ENCODE data around the gene NOM1.

The NOM1 gene

GRCh38 chr7:157005456-157006204, 56.1 kb downstream of the NOM1 start:
- DNase-seq = no peak

GRCh38 chr7:157006205-157006747, 56.8 kb downstream of the NOM1 start:
- no peak for DNase-seq

DNA sequence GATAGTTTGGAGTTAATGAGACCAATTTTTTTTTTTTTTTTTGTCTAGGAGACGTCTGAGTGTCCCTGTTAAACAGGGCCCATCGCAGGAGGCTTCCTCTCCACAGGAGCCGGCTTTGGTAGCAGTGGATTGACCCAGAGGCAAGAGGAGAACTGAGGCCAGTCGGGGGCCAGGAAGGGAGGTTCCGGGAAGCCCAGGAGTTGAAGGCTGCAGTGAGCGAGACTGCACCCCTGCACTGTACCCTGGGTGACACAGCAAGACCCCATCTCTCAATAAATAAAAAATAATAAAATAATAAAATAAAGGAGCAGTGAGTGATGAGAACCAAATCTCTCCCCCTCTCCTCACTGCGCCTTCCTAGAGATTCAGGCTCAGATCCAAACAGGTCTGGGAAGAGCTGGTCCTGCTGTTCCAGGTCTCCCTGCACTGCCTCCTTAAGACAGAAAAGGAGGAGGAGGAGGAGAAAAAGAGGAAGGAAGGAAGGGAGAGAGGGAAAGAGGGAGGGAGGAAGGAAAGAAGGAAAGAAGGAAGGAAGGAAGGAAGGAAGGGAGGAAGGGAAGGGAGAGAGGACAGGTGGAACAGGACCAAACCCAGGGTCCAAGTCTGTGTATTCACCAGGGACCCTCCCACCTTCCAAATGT, 57.4 kb downstream of the NOM1 start:
- no peak for DNase-seq

DNA sequence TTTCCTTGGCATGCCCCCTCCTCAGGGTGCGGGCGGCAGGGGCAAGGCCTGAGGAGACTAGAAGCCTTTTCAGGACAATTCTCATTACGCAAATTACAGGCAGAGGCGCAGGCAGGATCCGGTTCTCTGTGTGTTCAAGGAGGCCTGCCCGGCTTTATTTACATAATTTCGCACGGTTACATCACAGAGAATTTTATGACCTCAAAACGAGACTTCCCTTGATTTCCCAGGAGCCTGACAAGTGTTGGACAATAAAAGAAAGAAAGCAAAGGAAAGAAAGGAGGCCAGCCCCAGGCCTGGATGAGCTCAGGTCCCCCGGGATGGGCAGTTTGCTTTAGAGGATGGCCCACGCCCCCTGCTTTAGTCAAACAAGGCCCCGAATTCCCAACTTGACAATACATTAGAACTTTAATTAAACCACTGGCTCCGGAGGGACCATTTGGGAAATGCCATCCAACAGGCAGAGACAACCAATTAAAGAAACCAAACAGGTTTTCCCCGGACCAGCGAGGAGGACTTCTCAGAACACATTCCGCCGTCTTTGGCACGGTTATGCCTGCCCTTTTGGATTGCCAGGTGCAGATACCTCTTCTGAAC, 58.1 kb downstream of the NOM1 start:
- DNase-seq = no peak

- DNase-seq = no peak
Measured at GRCh38 chr7:157008206-157009169, 59.0 kb downstream of the NOM1 start.

GRCh38 chr7:157009170-157009777, 59.8 kb downstream of the NOM1 start:
- DNase-seq = no peak

DNA sequence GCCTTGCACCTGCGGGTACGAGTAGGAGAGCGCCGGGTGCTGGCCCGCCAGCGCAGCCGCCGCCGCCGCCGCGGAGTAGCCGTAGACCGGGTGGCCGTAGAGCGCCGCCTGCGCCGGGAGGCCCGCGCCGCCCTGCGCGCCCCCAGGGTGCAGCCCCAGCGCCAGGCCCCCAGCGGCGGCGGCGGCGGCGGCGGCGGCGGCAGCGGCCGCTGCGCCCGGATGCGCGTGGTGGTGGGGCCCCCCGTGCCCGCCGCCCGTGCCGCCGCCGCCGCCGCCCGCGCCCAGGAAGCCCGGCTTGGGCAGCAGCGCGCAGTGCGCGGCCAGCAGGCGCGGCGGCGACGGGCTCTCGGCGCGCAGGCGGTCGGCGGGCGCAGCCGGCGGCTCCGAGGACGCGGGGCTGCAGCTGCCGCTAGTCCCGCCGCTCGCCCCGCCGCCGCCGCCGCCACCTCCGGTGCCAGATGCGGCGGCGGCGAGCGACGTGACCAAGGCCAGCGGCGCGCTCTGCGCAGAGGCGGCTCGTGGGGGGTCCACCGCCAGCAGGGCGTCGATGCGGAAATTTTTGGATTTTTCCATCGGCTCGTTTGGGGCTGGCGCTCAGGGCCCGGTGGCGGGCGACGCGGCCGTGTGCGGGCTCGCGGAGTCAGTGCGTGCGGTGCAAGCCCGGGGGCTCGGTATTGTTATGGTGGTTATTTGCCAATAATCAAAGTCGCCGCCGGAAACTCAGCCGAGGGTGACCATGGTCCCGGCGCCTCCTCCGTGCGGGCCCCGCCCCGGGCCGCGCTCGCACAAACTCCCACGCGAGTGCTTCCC, 60.5 kb downstream of the NOM1 start:
- DNase-seq = no peak

GRCh38 chr7:157010588-157011332, 61.2 kb downstream of the NOM1 start, which contains the start of gene MNX1:
TSS of gene MNX1 (minus strand) at chr7:157010663. CDS start at chr7:157010350, 313 bp downstream.
- DNase-seq = peak; percentile 52

- no peak for DNase-seq
Measured at GRCh38 chr7:157011333-157012112, 62.0 kb downstream of the NOM1 start.

GRCh38 chr7:157012113-157012547, 62.6 kb downstream of the NOM1 start:
- no peak for DNase-seq

- no peak for DNase-seq
Measured at GRCh38 chr7:157013101-157013500, 63.6 kb downstream of the NOM1 start.

DNA sequence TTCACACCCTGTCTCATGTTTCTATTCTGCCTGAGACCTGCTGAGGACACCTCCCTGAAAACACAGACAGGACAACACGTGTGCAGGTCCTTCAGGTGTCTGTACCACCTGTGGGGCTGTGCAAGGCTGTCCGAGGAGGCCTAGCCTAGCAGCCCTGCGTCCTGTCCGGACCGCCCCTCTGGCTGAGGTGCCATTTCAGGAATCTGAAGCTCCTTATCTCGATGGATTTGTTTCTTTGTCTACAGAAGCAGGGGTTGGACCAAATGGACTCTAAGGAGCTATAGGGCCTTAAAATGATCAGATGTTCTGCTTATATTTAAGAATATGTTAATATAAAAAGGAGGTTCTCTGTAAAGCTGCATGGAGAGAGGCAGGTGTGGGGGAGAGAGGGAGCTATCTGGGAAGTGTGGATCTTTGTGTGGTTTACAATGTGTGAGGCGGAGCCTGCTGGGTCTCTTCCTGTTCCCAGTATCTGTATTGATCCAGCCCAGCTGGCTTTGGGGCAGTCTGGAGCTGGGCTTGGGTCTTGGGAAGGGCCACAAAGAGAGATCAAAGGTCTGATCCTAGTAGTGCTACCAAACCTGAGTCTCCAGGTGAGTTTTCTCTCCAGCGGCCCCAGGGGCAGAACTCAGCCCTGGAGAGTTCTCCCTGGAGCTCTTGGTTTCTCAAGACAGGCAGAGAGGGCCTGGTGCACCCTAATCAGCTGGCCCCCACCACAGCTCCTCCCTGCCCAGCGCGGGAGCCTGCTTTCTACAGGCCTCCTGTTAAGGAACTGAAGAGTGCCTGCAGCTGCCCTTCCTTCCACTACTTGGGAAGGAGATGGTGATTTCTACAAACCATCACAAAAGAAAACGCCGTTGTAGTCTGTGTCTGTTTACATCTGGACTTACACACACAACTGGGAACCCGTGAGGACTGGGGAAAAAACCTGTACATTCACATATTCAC, 64.4 kb downstream of the NOM1 start:
- no peak for DNase-seq

GRCh38 chr7:157014635-157015555, 65.4 kb downstream of the NOM1 start:
- no peak for DNase-seq

GRCh38 chr7:157016024-157016351, 66.5 kb downstream of the NOM1 start:
- DNase-seq = no peak

- no peak for DNase-seq
Measured at GRCh38 chr7:157016352-157017041, 67.0 kb downstream of the NOM1 start.

GRCh38 chr7:157017149-157017548, 67.6 kb downstream of the NOM1 start:
- DNase-seq = no peak
